Ishikawa (cell line): ENCODE data around the gene PCSK4.

Source experiments
- EP300 ChIP-seq: IDR thresholded peaks from 2 replicates; pipeline ENCODE4 v1.6.1; 2012; ENCODE audit warnings: borderline replicate concordance
- REST ChIP-seq: IDR thresholded peaks from 2 replicates; pipeline ENCODE4 v1.6.1; 2012; ENCODE audit warnings: low read depth, mild to moderate bottlenecking
- USF1 ChIP-seq: IDR thresholded peaks from 2 replicates; pipeline ENCODE4 v1.6.1; 2012

- TF ChIP-seq EP300 (no peak), USF1 (no peak), REST (no peak)
Observed at GRCh38 chr19:1525343-1525742, 35.2 kb upstream of the PCSK4 start.
